Measurements from ENCODE around the gene THRA. TPM values are rescaled to one million over a fixed set of nuclear protein-coding genes. Genes with fewer than 3 reads are reported as not detected.

Gene THRA
- total RNA-seq, 1 experiment from 2014 or later, result 11.4 TPM

DNA sequence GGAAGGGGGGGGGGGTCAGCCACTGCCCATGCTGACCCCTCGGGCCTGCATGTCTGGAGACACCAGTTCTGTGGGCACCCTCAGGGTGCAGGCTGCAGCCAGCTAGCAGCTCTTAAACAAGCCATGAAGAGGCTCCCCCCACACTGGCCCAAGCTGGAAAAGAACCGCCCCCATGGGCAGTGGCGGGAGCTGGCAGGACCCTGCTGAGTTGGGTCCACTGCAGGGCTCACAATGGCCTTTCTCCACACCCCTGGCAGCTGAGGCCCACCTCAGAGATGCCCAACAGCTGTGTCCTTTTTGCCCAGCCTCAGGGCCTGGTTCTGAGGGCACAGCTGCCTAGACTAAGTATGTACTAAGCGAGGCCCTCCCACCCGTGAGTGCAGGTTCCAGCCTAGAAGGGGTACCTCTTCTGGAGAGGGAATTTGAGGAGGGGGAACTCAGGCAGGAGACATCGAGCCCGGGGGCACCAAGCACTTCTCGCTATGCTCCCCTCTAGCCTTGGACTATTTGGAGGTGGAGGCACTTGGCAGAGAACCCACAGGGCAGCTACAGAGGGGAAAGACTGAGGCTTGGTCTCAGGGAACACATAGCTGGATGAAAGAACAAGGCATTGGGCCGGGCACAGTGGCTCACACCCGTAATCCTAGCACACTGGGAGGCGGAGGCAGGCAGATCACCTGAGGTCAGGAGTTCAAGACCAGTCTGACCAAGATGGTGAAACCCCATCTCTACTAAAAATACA is 3.2 kb downstream of the THRA start:
- BruUV-seq (replicated peaks), result no TSS peak
- H3K4me2 ChIP-seq, result no peak overlapping the region; the same call in 1 of the 2 replicates
- DNase-seq, result no peak
- H3F3A ChIP-seq (ENCODE audit: insufficient read depth, low read depth), result peaks cover 8% of the 10 kb centered on the region; the same call in 1 of the 2 replicates
- no peaks in the 10 kb centered on the region for H3K9me2 ChIP-seq (ENCODE audit: insufficient read depth)
- ChIA-PET CTCF (interaction anchor here (1.6 kb wide), 1 partner anchor 8 kb away, joined by 4 read pairs; no protein-coding TSS in a partner anchor), POLR2A (ENCODE audit: unreplicated experiment) (interaction anchor here (0.6 kb wide), 2 partner anchors 327 to 1339 kb away, joined by 4 to 8 read pairs; no protein-coding TSS in a partner anchor)
- H3K79me2 ChIP-seq (ENCODE audit: low read depth), result no peaks in the 10 kb centered on the region
- TF ChIP-seq, protein P1, sequence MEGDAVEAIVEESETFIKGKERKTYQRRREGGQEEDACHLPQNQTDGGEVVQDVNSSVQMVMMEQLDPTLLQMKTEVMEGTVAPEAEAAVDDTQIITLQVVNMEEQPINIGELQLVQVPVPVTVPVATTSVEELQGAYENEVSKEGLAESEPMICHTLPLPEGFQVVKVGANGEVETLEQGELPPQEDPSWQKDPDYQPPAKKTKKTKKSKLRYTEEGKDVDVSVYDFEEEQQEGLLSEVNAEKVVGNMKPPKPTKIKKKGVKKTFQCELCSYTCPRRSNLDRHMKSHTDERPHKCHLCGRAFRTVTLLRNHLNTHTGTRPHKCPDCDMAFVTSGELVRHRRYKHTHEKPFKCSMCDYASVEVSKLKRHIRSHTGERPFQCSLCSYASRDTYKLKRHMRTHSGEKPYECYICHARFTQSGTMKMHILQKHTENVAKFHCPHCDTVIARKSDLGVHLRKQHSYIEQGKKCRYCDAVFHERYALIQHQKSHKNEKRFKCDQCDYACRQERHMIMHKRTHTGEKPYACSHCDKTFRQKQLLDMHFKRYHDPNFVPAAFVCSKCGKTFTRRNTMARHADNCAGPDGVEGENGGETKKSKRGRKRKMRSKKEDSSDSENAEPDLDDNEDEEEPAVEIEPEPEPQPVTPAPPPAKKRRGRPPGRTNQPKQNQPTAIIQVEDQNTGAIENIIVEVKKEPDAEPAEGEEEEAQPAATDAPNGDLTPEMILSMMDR (conservative IDR thresholded peaks at IDR 0.05), result no peak
- TF ChIP-seq EZH2 (IDR thresholded peaks at IDR 0.05; ENCODE audit: low read depth), result no peak
- H3K27ac ChIP-seq, result no peak overlapping the region
- no peaks in the 10 kb centered on the region for H3K9me3 ChIP-seq (ENCODE audit: insufficient read depth, low read depth)
- no peaks in the 10 kb centered on the region; the same call in 1 of the 2 replicates for H4K20me1 ChIP-seq (ENCODE audit: insufficient read depth)
- H2AFZ ChIP-seq, result no peak overlapping the region
- H3K27me3 ChIP-seq (ENCODE audit: insufficient read depth, low read depth), result peaks cover 5% of the 10 kb centered on the region; the same call in 1 of the 2 replicates
- H3K36me3 ChIP-seq (ENCODE audit: low read depth), result no peaks in the 10 kb centered on the region
- intact Hi-C loops (cut with micrococcal nuclease; ENCODE audit: unreplicated experiment), result no loop called here
- peaks cover 24% of the 10 kb centered on the region; the same call in 1 of the 2 replicates for H3K4me1 ChIP-seq (replicated peaks; ENCODE audit: insufficient read depth)
- no peak overlapping the region for H3K4me3 ChIP-seq

DNA sequence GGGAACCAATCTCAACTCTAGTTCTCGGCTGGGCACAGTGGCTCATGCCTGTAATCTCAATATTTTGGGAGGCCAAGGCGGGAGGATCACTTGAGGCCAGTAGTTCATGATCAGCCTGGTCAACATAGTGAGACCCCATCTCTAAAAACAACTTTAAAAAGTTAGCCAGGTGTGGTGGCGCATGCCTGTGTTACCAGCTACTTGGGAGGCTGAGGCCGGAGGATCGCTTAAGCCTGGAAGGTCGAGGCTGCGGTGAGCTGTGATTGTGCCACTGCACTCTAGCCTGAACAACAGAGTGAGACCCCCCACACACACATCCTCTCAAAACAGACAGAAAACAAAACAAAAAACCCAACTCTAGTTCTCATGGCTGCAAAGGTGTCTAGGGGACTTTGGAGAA is 4.9 kb downstream of the THRA start:
- intact Hi-C loops (cut with micrococcal nuclease; ENCODE audit: unreplicated experiment), result no loop called here
- H3K9me2 ChIP-seq (ENCODE audit: insufficient read depth), result no peaks in the 10 kb centered on the region
- H3K9me3 ChIP-seq (ENCODE audit: insufficient read depth, low read depth), result no peaks in the 10 kb centered on the region
- H3K27ac ChIP-seq, result no peak overlapping the region
- H3K4me1 ChIP-seq (replicated peaks; ENCODE audit: insufficient read depth), result peaks cover 40% of the 10 kb centered on the region
- no peaks in the 10 kb centered on the region for H3K27me3 ChIP-seq (ENCODE audit: insufficient read depth, low read depth)
- no peak overlapping the region for H3K4me2 ChIP-seq
- peaks cover 8% of the 10 kb centered on the region; the same call in 1 of the 2 replicates for H3F3A ChIP-seq (ENCODE audit: insufficient read depth, low read depth)
- no peaks in the 10 kb centered on the region for H3K36me3 ChIP-seq (ENCODE audit: low read depth)
- BruUV-seq (replicated peaks), result no TSS peak
- ChIA-PET POLR2A (ENCODE audit: unreplicated experiment) (no interaction called here), CTCF (no interaction called here)
- no peak overlapping the region for H3K4me3 ChIP-seq
- no peaks in the 10 kb centered on the region; the same call in 1 of the 2 replicates for H4K20me1 ChIP-seq (ENCODE audit: insufficient read depth)
- H3K79me2 ChIP-seq (ENCODE audit: low read depth), result no peaks in the 10 kb centered on the region
- no peak overlapping the region for H2AFZ ChIP-seq
- DNase-seq, result no peak
- no peak for TF ChIP-seq EZH2 (IDR thresholded peaks at IDR 0.05; ENCODE audit: low read depth)
- TF ChIP-seq, protein P1 (conservative IDR thresholded peaks at IDR 0.05), result no peak

DNA sequence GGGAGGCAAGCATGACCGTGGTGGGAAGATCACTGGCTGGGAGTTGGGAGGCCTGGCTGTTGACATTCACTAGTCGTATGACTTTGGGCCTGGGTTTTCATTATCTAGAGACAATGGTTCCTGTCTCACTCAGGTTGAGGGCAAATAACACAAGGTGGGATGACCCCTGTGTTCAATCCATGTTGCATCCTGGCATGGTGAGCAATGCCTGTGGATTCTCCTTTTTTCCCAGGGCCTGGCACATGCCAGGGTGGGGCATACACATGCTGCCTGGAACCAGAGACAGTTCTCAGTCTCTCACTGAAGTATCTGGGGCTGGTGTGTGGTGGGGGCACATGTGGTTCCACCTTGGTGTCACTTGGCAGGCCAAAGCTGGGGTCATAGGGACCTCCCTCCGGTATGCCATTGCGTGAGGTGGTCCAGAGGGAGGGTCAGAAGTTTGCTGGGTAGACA is 5.4 kb downstream of the THRA start:
- H2AFZ ChIP-seq, result no peak overlapping the region
- H3K9me3 ChIP-seq (ENCODE audit: insufficient read depth, low read depth), result no peaks in the 10 kb centered on the region
- CTCF ChIA-PET, result no interaction called here
- no peaks in the 10 kb centered on the region for H3K27me3 ChIP-seq (ENCODE audit: insufficient read depth, low read depth)
- H4K20me1 ChIP-seq (ENCODE audit: insufficient read depth), result no peaks in the 10 kb centered on the region; the same call in 1 of the 2 replicates
- POLR2A ChIA-PET (ENCODE audit: unreplicated experiment), result no interaction called here
- H3F3A ChIP-seq (ENCODE audit: insufficient read depth, low read depth), result peaks cover 8% of the 10 kb centered on the region; the same call in 1 of the 2 replicates
- intact Hi-C loops (cut with micrococcal nuclease; ENCODE audit: unreplicated experiment), result no loop called here
- H3K4me1 ChIP-seq (replicated peaks; ENCODE audit: insufficient read depth), result peaks cover 41% of the 10 kb centered on the region
- no peak overlapping the region for H3K4me3 ChIP-seq
- no peak for DNase-seq
- no TSS peak for BruUV-seq (replicated peaks)
- H3K36me3 ChIP-seq (ENCODE audit: low read depth), result no peaks in the 10 kb centered on the region
- TF ChIP-seq, protein P1 (conservative IDR thresholded peaks at IDR 0.05), result no peak
- TF ChIP-seq EZH2 (IDR thresholded peaks at IDR 0.05; ENCODE audit: low read depth), result no peak
- no peak overlapping the region for H3K4me2 ChIP-seq
- no peak overlapping the region for H3K27ac ChIP-seq
- no peaks in the 10 kb centered on the region for H3K79me2 ChIP-seq (ENCODE audit: low read depth)
- no peaks in the 10 kb centered on the region for H3K9me2 ChIP-seq (ENCODE audit: insufficient read depth)
